Heart left ventricle (tissue), 13 donors: ENCODE data around the gene IZUMO3.

ENCODE experiments used
- CTCF ChIP-seq, 12 donors: fragments of 200-600 bp; sonication (generic) in 4 of 12; IDR thresholded peaks; one replicate each; pipeline versions ENCODE4 v1.5.0 to v1.8.0; 2018 to 2022; ENCODE audit warnings: antibody characterized with exemption in 12 of 12, mild to moderate bottlenecking in 5 of 12
- POLR2A ChIP-seq, 2 donors: fragments of 450-650 bp; IDR thresholded peaks; one replicate each; pipeline ENCODE4 v1.6.1; 2017; ENCODE audit warnings: antibody characterized with exemption in 2 of 2, mild to moderate bottlenecking in 2 of 2, moderate library complexity in 2 of 2
- donor health status: ischemic (EF 13 %, LVEDD 7.1; RV severe dilation, severe dysfunction).
- donor health status: DM: no; HTN: yes; CAD: no.
- donor health status: DM: no; HTN: no; CAD: no.
- donor health status: ischemic (EF 25% LVEDD 6.9; RV normal size, moderate dysfunction).
- donor health status: ischemic (EF 25% LVEDD 5.7; RV mildly dilated, moderate dysfunction).
- donor health status: ischemic (EF 35%, LVEDD 5.7; RV mildly dilated, moderate dysfunction).
- donor health status: nonischemic (EF 11% LVEDD 7.7; RV severe dilation, severe dysfunction).
- donor health status: DM: yes; HTN: yes; CAD: no.
- donor health status: PGD.
- donor health status: ischemic (EF 29% LVEDD 5.4; RV normal size, mild dysfunction).
- donor health status: nonischemic (EF 23%, LVEDD 6.1; RV moderate dilation, normal function).

DNA sequence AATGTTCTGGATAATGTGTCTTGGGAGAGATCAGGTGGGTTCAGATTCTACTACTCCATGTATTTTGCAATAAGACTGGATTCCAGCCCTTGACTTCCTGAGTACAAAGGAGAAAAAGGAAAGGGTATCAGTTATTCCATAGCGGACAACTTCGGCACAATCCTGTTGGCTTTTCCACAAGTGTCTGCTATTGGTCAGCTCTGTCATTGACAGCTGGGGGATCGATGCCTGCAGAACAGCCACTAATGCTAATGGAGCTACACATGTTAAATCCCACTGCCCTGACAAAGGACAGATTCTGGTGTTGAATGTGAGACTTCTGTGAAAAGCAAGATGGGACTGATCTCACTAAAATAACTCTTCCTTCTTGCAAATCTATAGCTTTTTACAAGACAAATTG lies 41.2 kb downstream of the IZUMO3 start:
- no peak for TF ChIP-seq CTCF (IDR thresholded peaks at IDR 0.05)
- no peak for TF ChIP-seq POLR2A (IDR thresholded peaks at IDR 0.05)
